Lung microvascular endothelial cell (primary cell): ENCODE results near the gene CDK8. TPM values are rescaled to one million over a fixed set of nuclear protein-coding genes. Genes with fewer than 3 reads are reported as not detected.
"Not testable (repeated sequence)": the region's sequence is repeated elsewhere in the genome, so short reads cannot be mapped to it uniquely, and the experiment has no call there.

Source experiments
- DNase-seq, 2 donors: peaks; one replicate each; pipeline versions ENCODE4 v3.0.0 to v3.0.0-alpha.2; 2010; ENCODE audit warnings: low read depth in 2 of 2
- total RNA-seq: library from RNA; depleted of rRNA; stranded (reverse); fragments of >200 nt; gene quantifications from 2 replicates; pipeline ENCODE4 v1.2.1, GENCODE V29; 2014

CDK8 gene
- total RNA-seq = 10.7 and 16.1 TPM in 2 replicates

- peak; percentile 90 to 93 for DNase-seq
Observed at GRCh38 chr13:26253787-26254582, at the start of gene CDK8. Gene CDK8 (plus strand): TSS chr13:26254129. CDS start chr13:26254642, 513 bp downstream.

- DNase-seq = no peak
Observed at GRCh38 chr13:26208287-26208686, 45.6 kb upstream of the CDK8 start.

- no peak for DNase-seq
Observed at GRCh38 chr13:26213345-26213744, 40.6 kb upstream of the CDK8 start.

GRCh38 chr13:26213982-26214381, 39.9 kb upstream of the CDK8 start:
- DNase-seq = no peak

GRCh38 chr13:26216042-26216441, 37.9 kb upstream of the CDK8 start:
- DNase-seq = no peak

- DNase-seq = no peak
Observed at GRCh38 chr13:26219726-26220125, 34.2 kb upstream of the CDK8 start.

- peak; percentile 12 to 57 for DNase-seq
Observed at GRCh38 chr13:26220575-26220974, 33.4 kb upstream of the CDK8 start.

- no peak for DNase-seq
Observed at GRCh38 chr13:26221399-26221720, 32.6 kb upstream of the CDK8 start.

- DNase-seq = peak; percentile 93 to 99
Observed at GRCh38 chr13:26221721-26222519, 32.0 kb upstream of the CDK8 start, which contains the start of gene RNF6. Gene RNF6 (minus strand): TSS chr13:26222314. CDS start chr13:26219649, 2,665 bp downstream.

- no peak for DNase-seq
Observed at GRCh38 chr13:26222520-26223046, 31.3 kb upstream of the CDK8 start.

GRCh38 chr13:26225896-26226617, 27.9 kb upstream of the CDK8 start:
- DNase-seq = no peak

GRCh38 chr13:26227166-26227971, 26.6 kb upstream of the CDK8 start:
- no peak for DNase-seq

- no peak for DNase-seq
Observed at GRCh38 chr13:26228096-26228495, 25.8 kb upstream of the CDK8 start.

- no peak for DNase-seq
Observed at GRCh38 chr13:26229080-26229615, 24.8 kb upstream of the CDK8 start.

GRCh38 chr13:26230703-26231102, 23.2 kb upstream of the CDK8 start:
- DNase-seq = no peak

GRCh38 chr13:26236296-26236695, 17.6 kb upstream of the CDK8 start:
- DNase-seq = no peak

GRCh38 chr13:26246154-26246553, 7.8 kb upstream of the CDK8 start:
- peak in 1 of 2 donors; percentile 36 for DNase-seq

- DNase-seq = no peak
Observed at GRCh38 chr13:26247011-26247410, 6.9 kb upstream of the CDK8 start.

GRCh38 chr13:26247608-26248007, 6.3 kb upstream of the CDK8 start:
- DNase-seq = no peak

- no peak for DNase-seq
Observed at GRCh38 chr13:26249551-26249950, 4.4 kb upstream of the CDK8 start.

- DNase-seq = not testable (repeated sequence)
Observed at GRCh38 chr13:26252006-26252405, 1.9 kb upstream of the CDK8 start.
